GM12873 (cell line): ENCODE measurements around the gene GNLY.

Source experiments
- CTCF ChIP-seq: IDR thresholded peaks from 2 replicates; pipeline ENCODE4 v1.5.1; 2012; ENCODE audit warnings: low read depth, mild to moderate bottlenecking, moderate library complexity, low read length, control low read depth; ENCODE audit not compliant: insufficient read depth; ENCODE audit errors: missing control alignments

GNLY gene

GRCh38 chr2:85703329-85703728 lies 9.2 kb downstream of the GNLY start:
- no peak for TF ChIP-seq CTCF

GRCh38 chr2:85704038-85704437 lies 9.9 kb downstream of the GNLY start:
- TF ChIP-seq CTCF, result no peak

- no peak for TF ChIP-seq CTCF
These were observed 10.9 kb downstream of the GNLY start for GRCh38 chr2:85704800-85705679.

- no peak for TF ChIP-seq CTCF
These were observed 11.5 kb downstream of the GNLY start for GRCh38 chr2:85705680-85706039.

GRCh38 chr2:85706063-85706462 lies 11.9 kb downstream of the GNLY start:
- no peak for TF ChIP-seq CTCF

- no peak for TF ChIP-seq CTCF
These were observed 12.6 kb downstream of the GNLY start for GRCh38 chr2:85706599-85707296.

GRCh38 chr2:85707304-85707703 lies 13.1 kb downstream of the GNLY start:
- peak; percentile 85 for TF ChIP-seq CTCF
